K562 (cell line): ENCODE measurements around the gene ATF5. TPM values are rescaled to one million over a fixed set of nuclear protein-coding genes. Genes with fewer than 3 reads are reported as not detected.

Experiments used
- ARID2 ChIP-seq: fragments of 450-650 bp; IDR thresholded peaks from 2 replicates; pipeline ENCODE4 v1.6.1; 2017; ENCODE audit warnings: antibody characterized with exemption, mild to moderate bottlenecking
- CTCF ChIP-seq, 3 experiments: IDR thresholded peaks in 2 of 3; conservative IDR thresholded peaks in 1 of 3; 2 replicates each; pipeline ENCODE4 v1.5.1; 2011 to 2012; ENCODE audit warnings: low read length in 3 of 3, mild to moderate bottlenecking in 3 of 3, control low read depth in 2 of 3, improper control_type of control experiment in 1 of 3, inconsistent platforms in 1 of 3, low read depth in 1 of 3, mixed read lengths in 1 of 3, moderate library complexity in 1 of 3; ENCODE audit not compliant: insufficient read depth in 2 of 3
- EWSR1 ChIP-seq: fragments of 450-650 bp; IDR thresholded peaks from 2 replicates; pipeline ENCODE4 v1.6.1; 2018; ENCODE audit warnings: borderline replicate concordance, mild to moderate bottlenecking, low read depth, moderate library complexity; ENCODE audit not compliant: partially characterized antibody
- GMEB1 ChIP-seq: fragments of 250-450 bp; sonication (Bioruptor Pico); IDR thresholded peaks from 2 replicates; pipeline ENCODE4 v1.4.0; 2020; ENCODE audit warnings: mild to moderate bottlenecking
- GTF2F1 ChIP-seq: IDR thresholded peaks from 2 replicates; pipeline ENCODE4 v1.6.1; 2011; ENCODE audit warnings: low read depth, low read length, improper control_type of control experiment
- KLF1 ChIP-seq: fragments of 450-650 bp; IDR thresholded peaks from 2 replicates; pipeline ENCODE4 v1.6.1; 2016; ENCODE audit warnings: missing genetic modification characterization, missing compliant biosample characterization
- MCM3 ChIP-seq: fragments of 450-650 bp; IDR thresholded peaks from 2 replicates; pipeline ENCODE4 v1.6.1; 2016
- MEIS2 ChIP-seq: fragments of 450-650 bp; IDR thresholded peaks from 2 replicates; pipeline ENCODE4 v1.6.1; 2014; ENCODE audit warnings: mild to moderate bottlenecking; ENCODE audit not compliant: partially characterized antibody
- RBFOX2 ChIP-seq: fragments of 200-400 bp; formaldehyde crosslinking; IDR thresholded peaks from 2 replicates; pipeline ENCODE4 v1.6.1; 2017; ENCODE audit warnings: low read depth, mild to moderate bottlenecking, low read length, moderate library complexity
- RFX7 ChIP-seq: fragments of 250-450 bp; sonication (Bioruptor Pico); IDR thresholded peaks from 2 replicates; pipeline ENCODE4 v1.5.1; 2021; ENCODE audit warnings: mild to moderate bottlenecking
- STAT5A ChIP-seq: IDR thresholded peaks from 2 replicates; pipeline ENCODE4 v1.6.1; 2012; ENCODE audit warnings: low read length, inconsistent platforms, borderline replicate concordance
- TARDBP ChIP-seq: fragments of 450-650 bp; IDR thresholded peaks from 2 replicates; pipeline ENCODE4 v1.6.1; 2016
- TBL1XR1 ChIP-seq, 2 experiments: IDR thresholded peaks; 2 replicates each; pipeline ENCODE4 v1.6.1; 2012; ENCODE audit warnings: improper control_type of control experiment in 2 of 2, low read length in 2 of 2, mild to moderate bottlenecking in 1 of 2
- ZBTB7A ChIP-seq: IDR thresholded peaks from 2 replicates; pipeline ENCODE4 v1.6.1; 2011; ENCODE audit warnings: low read depth, mild to moderate bottlenecking, low read length, moderate library complexity, borderline replicate concordance; ENCODE audit not compliant: control insufficient read depth
- ZBTB8A ChIP-seq: fragments of 450-650 bp; IDR thresholded peaks from 2 replicates; pipeline ENCODE4 v1.6.1; 2018; ENCODE audit warnings: mild to moderate bottlenecking, moderate library complexity; ENCODE audit not compliant: partially characterized antibody
- ZNF121 ChIP-seq: sonication (generic); formaldehyde crosslinking; conservative IDR thresholded peaks from 2 replicates; pipeline ENCODE4 v1.8.0; 2022; ENCODE audit warnings: missing genetic modification reagents
- ZNF398 ChIP-seq: fragments of 250-450 bp; sonication (Bioruptor Pico); IDR thresholded peaks from 2 replicates; pipeline ENCODE4 v1.8.0; 2021; ENCODE audit warnings: moderate library complexity, mild to moderate bottlenecking, inconsistent platforms
- ZNF57 ChIP-seq: fragments of 450-650 bp; formaldehyde crosslinking; IDR thresholded peaks from 2 replicates; pipeline ENCODE4 v1.4.0; 2020; ENCODE audit warnings: mild to moderate bottlenecking, moderate library complexity
- polyA plus RNA-seq, 8 experiments: library from polyadenylated mRNA; depleted of rRNA in 4 of 8; stranded (reverse) in 5 of 8; unstranded in 3 of 8; fragments of >200 nt; fragmentation: Nextera tagmentation in 2 of 8; fragmentation: Illumina TruSeq in 1 of 8; extraction: Ambion mirVana in 2 of 8; extraction: Trizol in 1 of 8; gene quantifications; 2 replicates each; pipeline versions ENCODE4 v1.2.1 to v1.2.3, GENCODE V29; 2011 to 2014; ENCODE audit warnings: inconsistent platforms in 1 of 8, missing spikeins in 1 of 8
- total RNA-seq, 7 experiments: library from RNA; depleted of rRNA in 6 of 7; stranded (reverse); fragments of >200 nt in 6 of 7; fragmentation: Illumina TruSeq in 2 of 7; extraction: Trizol in 2 of 7; gene quantifications; 2 replicates each; pipeline versions ENCODE4 v1.2.1 to v1.2.3, GENCODE V29; 2011 to 2021; ENCODE audit warnings: low replicate concordance in 1 of 7
- TF ChIP-seq, protein P1 (sequence below): fragments of 450-650 bp; IDR thresholded peaks from 2 replicates; pipeline ENCODE4 v1.6.1; 2017; ENCODE audit warnings: antibody characterized with exemption, mild to moderate bottlenecking

The ATF5 gene
- total and polyA plus RNA-seq, 9 of the 15 experiments (the other 6 are each of a cell fraction or from before 2014, with no cell fraction given) = 3.0 to 57.6 (median 11.1) TPM

GRCh38 chr19:49889687-49890348 lies 39.2 kb upstream of the ATF5 start (continued):
- TF ChIP-seq, protein P1, sequence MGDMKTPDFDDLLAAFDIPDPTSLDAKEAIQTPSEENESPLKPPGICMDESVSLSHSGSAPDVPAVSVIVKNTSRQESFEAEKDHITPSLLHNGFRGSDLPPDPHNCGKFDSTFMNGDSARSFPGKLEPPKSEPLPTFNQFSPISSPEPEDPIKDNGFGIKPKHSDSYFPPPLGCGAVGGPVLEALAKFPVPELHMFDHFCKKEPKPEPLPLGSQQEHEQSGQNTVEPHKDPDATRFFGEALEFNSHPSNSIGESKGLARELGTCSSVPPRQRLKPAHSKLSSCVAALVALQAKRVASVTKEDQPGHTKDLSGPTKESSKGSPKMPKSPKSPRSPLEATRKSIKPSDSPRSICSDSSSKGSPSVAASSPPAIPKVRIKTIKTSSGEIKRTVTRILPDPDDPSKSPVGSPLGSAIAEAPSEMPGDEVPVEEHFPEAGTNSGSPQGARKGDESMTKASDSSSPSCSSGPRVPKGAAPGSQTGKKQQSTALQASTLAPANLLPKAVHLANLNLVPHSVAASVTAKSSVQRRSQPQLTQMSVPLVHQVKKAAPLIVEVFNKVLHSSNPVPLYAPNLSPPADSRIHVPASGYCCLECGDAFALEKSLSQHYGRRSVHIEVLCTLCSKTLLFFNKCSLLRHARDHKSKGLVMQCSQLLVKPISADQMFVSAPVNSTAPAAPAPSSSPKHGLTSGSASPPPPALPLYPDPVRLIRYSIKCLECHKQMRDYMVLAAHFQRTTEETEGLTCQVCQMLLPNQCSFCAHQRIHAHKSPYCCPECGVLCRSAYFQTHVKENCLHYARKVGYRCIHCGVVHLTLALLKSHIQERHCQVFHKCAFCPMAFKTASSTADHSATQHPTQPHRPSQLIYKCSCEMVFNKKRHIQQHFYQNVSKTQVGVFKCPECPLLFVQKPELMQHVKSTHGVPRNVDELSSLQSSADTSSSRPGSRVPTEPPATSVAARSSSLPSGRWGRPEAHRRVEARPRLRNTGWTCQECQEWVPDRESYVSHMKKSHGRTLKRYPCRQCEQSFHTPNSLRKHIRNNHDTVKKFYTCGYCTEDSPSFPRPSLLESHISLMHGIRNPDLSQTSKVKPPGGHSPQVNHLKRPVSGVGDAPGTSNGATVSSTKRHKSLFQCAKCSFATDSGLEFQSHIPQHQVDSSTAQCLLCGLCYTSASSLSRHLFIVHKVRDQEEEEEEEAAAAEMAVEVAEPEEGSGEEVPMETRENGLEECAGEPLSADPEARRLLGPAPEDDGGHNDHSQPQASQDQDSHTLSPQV = peak; percentile 98
- TF ChIP-seq EWSR1 (no peak), GMEB1 (peak; percentile 84), STAT5A (no peak; the same call in 1 of the 2 replicates), GTF2F1 (no peak), ARID2 (no peak), TARDBP (peak; percentile 73), KLF1 (tag) (no peak), MEIS2 (no peak), ZNF121 (peak; percentile 68), CTCF (IDR thresholded peaks at IDR 0.05 in 2 of 3, conservative IDR thresholded peaks at IDR 0.05 in 1 of 3; ENCODE audit: insufficient read depth in 2 of 3, low read depth in 1 of 3, low read length in 3 of 3) (peak; percentile 89 to 94 (median 91)), MCM3 (no peak), TBL1XR1 (IDR thresholded peaks at IDR 0.05; ENCODE audit: low read length in 2 of 2) (no peak), ZNF57 (CRISPR knock-in tag) (no peak), ZBTB8A (no peak), RBFOX2 (peak; percentile 91), RFX7 (CRISPR knock-in tag) (no peak), ZBTB7A (peak; percentile 21), ZNF398 (CRISPR knock-in tag) (no peak)
